GM19193 (cell line): ENCODE measurements around the gene NCAPD3.

Experiments used
- POLR2A ChIP-seq: IDR thresholded peaks from 4 replicates; pipeline ENCODE4 v1.6.1; 2011; ENCODE audit not compliant: insufficient read depth, insufficient read length; ENCODE audit errors: extremely low read depth

The NCAPD3 gene, protein sequence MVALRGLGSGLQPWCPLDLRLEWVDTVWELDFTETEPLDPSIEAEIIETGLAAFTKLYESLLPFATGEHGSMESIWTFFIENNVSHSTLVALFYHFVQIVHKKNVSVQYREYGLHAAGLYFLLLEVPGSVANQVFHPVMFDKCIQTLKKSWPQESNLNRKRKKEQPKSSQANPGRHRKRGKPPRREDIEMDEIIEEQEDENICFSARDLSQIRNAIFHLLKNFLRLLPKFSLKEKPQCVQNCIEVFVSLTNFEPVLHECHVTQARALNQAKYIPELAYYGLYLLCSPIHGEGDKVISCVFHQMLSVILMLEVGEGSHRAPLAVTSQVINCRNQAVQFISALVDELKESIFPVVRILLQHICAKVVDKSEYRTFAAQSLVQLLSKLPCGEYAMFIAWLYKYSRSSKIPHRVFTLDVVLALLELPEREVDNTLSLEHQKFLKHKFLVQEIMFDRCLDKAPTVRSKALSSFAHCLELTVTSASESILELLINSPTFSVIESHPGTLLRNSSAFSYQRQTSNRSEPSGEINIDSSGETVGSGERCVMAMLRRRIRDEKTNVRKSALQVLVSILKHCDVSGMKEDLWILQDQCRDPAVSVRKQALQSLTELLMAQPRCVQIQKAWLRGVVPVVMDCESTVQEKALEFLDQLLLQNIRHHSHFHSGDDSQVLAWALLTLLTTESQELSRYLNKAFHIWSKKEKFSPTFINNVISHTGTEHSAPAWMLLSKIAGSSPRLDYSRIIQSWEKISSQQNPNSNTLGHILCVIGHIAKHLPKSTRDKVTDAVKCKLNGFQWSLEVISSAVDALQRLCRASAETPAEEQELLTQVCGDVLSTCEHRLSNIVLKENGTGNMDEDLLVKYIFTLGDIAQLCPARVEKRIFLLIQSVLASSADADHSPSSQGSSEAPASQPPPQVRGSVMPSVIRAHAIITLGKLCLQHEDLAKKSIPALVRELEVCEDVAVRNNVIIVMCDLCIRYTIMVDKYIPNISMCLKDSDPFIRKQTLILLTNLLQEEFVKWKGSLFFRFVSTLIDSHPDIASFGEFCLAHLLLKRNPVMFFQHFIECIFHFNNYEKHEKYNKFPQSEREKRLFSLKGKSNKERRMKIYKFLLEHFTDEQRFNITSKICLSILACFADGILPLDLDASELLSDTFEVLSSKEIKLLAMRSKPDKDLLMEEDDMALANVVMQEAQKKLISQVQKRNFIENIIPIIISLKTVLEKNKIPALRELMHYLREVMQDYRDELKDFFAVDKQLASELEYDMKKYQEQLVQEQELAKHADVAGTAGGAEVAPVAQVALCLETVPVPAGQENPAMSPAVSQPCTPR (N-terminal part only)

DNA sequence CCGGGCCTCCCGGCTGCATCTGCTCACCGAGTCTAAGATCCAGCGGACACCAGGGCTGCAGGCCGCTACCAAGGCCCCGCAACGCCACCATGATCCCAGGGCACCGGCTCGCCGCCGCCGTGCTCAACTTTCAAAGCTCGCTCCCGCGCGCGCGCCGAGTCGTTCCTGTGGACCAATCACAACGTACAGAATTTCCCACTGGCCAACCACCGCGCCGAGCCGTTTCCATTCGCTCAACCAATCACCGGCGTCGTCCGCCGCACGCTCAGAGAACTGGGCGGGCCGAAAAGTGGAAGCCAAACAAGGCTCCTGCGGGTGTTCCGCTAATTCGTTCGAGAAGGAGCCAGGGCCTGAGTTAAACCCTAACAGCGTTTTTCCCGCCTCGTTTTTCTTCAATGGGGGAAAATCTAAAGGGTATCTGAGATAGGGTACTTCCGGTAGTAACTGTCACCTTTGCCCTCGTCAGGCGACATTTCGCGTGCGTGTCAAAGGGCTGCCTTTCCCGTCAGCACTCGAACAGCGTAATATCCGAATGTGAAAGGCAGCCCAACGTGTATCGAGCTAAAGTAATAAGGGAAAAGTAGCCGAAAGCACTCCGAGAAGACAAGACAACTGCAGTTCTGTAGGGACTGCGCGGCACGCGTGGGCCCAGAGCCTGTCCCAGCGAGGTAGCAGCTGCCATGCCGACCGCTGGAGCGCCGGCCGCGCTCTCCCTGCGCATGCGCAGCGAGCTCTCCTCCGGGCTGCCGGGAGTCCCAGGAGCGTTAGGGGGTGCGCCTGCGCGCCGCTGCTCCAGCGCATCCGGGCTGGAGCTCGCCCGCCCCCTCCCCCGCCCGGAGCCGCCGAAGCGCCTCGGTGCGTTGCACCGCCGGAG lies at the start of gene NCAPD3, which contains the start of gene VPS26B:
NCAPD3 (minus strand) TSS at position 132 of the 874 bp plus-strand sequence; CDS start at position 91, 41 bp downstream.
VPS26B (plus strand) TSS at position 836 of the 874 bp plus-strand sequence. CDS start 452 bp downstream, outside the sequence.
- peak; percentile 89 for TF ChIP-seq POLR2A

- TF ChIP-seq POLR2A: no peak
Measured at GRCh38 chr11:134273317-134273712, 49.5 kb upstream of the NCAPD3 start.

- no peak for TF ChIP-seq POLR2A
Measured at GRCh38 chr11:134272381-134273316, 48.9 kb upstream of the NCAPD3 start.

GRCh38 chr11:134271978-134272377 lies 48.2 kb upstream of the NCAPD3 start:
- no peak for TF ChIP-seq POLR2A

- TF ChIP-seq POLR2A: no peak
Measured at GRCh38 chr11:134270250-134270714, 46.5 kb upstream of the NCAPD3 start.

DNA sequence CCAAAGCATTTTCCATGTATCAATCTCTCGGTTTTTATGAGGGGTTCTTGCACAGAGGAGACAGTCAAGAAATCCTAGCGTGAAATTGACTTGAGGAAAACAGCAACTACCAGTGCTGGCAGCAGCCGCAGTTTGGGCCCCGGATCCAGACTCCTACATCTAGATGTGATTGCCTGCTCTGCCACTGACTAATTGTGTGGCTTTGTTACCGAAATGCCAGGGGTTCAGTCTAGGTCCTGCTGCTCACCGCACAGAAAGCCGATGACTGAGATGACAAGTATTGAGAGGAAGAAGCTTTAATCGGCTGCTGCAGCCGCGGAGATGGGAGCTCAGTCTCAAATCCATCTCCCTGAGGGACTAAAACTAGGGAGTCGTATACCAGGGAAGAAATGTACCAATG lies 44.2 kb upstream of the NCAPD3 start:
- no peak for TF ChIP-seq POLR2A

DNA sequence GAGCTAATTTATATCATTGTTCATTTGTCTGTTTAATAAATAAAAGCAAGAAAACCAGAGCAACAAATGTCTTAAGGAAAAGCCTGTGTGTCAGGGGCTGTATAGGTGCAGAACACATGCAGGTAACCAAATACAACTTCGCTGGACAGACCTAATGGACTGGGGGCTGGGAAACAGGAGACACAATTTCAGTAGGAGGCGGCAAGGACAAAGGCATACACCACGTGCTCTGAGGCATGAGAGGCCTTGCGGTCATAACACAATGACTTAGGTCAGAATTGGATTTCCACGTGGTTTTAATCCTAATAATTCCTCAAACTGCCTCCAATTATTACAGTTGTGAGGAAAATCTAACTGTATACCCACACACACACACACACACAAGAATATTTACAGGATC lies 43.7 kb upstream of the NCAPD3 start:
- TF ChIP-seq POLR2A: no peak

GRCh38 chr11:134266841-134267251 lies 43.1 kb upstream of the NCAPD3 start:
- no peak for TF ChIP-seq POLR2A

GRCh38 chr11:134266440-134266839 lies 42.7 kb upstream of the NCAPD3 start:
- TF ChIP-seq POLR2A: no peak

DNA sequence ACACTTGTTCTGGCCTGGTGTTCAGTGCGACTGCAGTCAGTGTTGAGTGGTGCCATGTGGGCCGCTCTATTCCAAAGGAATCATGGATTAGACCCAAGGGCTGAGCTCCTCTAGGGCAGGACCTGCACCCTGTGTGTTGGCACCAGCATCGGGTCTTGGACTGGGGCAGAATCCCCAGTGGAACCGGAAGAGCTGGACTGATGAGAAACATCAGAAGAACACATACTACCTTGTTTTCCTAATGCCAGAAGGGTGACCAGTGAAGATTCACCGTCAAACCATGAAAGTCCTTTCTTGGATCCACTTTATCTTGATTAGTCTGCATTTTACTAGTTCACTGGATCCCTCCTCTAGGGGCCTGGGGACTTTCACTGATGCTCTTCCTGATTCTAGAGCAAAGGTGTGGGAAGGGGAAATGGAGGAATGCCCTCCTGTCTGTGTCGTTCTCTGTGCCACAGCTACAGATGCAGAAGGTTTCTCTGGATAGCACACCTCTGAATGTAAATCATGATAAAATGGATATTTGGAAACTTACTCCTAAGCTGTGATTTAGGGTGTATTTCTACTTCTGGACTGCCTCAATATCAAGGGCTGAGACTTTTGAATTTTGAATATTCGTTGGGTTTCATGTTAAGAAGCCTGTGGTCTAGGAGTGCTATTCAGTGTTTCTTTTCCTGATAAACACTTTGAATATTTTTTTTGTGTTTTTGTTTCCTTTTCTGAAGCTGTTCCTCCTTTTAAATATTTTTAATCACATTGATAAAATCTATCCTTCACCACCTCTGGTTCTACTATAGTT lies 41.4 kb upstream of the NCAPD3 start:
- no peak for TF ChIP-seq POLR2A

DNA sequence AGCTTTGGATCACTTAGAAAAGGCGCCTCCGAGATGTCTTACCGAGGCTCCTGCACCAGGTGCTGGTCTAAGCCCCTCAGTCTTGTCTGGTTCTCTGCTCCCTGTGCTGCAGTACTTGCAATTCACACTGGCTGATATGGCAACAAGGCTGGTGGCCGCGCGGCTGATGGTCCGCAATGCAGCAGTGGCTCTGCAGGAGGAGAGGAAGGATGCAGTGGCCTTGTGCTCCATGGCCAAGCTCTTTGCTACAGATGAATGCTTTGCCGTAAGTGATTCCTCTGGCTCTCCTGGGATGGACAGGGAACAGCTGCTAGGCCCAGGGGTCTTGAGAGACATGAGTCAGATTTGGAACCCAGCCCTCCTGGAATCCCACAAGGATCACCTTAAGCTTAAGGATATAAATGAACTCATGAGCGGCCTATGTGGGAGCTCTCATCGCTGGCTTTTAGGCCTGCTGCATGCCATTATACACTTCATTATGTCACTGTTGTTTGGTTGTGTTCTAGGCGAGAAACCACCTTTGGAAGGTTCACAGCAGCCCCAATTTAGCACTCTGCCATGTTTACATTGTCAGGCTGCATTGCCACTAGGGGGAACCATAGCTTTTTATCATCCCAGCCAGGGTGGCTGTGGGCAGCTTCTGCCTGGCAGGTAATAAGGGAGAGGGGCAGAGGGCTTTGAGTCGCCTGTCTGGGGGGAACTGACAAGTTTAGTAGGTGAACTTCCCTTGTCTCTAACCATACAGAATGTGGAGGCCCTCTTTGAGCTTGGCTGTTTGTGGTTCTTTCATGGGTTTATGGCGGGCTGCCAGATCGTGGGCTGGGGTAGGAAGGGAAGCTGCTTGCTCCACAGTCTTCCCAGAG lies 38.1 kb upstream of the NCAPD3 start:
- no peak for TF ChIP-seq POLR2A
